ENCODE data around the gene GPR146.

GRCh38 chr7:1064581-1064980, 20.2 kb downstream of the GPR146 start:
- TF ChIP-seq CTCF (conservative IDR thresholded peaks at IDR 0.05; ENCODE audit: low read depth, low read length) (no peak), EZH2 (IDR thresholded peaks at IDR 0.05; ENCODE audit: borderline replicate concordance, low read depth, low read length, poor library complexity, severe bottlenecking) (no peak)

Data from A673 (cell line).